Breast epithelium (tissue), 4 donors: ENCODE results near the gene GNB1. TPM values are rescaled to one million over a fixed set of nuclear protein-coding genes. Genes with fewer than 3 reads are reported as not detected.

Experiments used
- DNase-seq, 2 donors: peaks; one replicate each; pipeline ENCODE4 v3.0.0-alpha.2; 2019; ENCODE audit warnings: low spot score in 2 of 2
- H3K27ac ChIP-seq, 2 donors: fragments of 200-600 bp; sonication (generic) in 1 of 2; one replicate each; pipeline ENCODE4 v1.5.1; 2016 to 2019; ENCODE audit warnings: mild to moderate bottlenecking in 1 of 2
- H3K27me3 ChIP-seq, 2 donors: fragments of 200-600 bp; sonication (generic) in 1 of 2; one replicate each; pipeline versions ENCODE4 v1.5.1 to v1.6.0; 2017 to 2019; ENCODE audit warnings: control low read depth in 1 of 2, mild to moderate bottlenecking in 1 of 2
- H3K36me3 ChIP-seq: fragments of 200-600 bp; one replicate; pipeline ENCODE4 v1.5.1; 2019
- H3K4me1 ChIP-seq, 2 donors: fragments of 200-600 bp; sonication (generic); one replicate each; pipeline ENCODE4 v1.5.1; 2016 to 2019; ENCODE audit warnings: control low read depth in 1 of 2
- H3K4me3 ChIP-seq, 3 donors: fragments of 200-600 bp; sonication (generic); 1 replicate in 2 of 3; 2 replicates in 1 of 3; pipeline ENCODE4 v1.5.1; 2016 to 2019; ENCODE audit warnings: mild to moderate bottlenecking in 3 of 3, moderate library complexity in 2 of 3
- H3K9me3 ChIP-seq, 2 donors: fragments of 200-600 bp; sonication (generic) in 1 of 2; one replicate each; pipeline ENCODE4 v1.5.1; 2016 to 2019; ENCODE audit warnings: control low read depth in 1 of 2
- CTCF ChIP-seq, 3 donors: fragments of 450-650 bp; IDR thresholded peaks; one replicate each; pipeline ENCODE4 v1.5.1; 2016 to 2017; ENCODE audit warnings: antibody characterized with exemption in 3 of 3, mild to moderate bottlenecking in 3 of 3, moderate library complexity in 3 of 3
- POLR2A ChIP-seq: fragments of 450-650 bp; IDR thresholded peaks from one replicate; pipeline ENCODE4 v1.6.1; 2016; ENCODE audit warnings: antibody characterized with exemption, mild to moderate bottlenecking, moderate library complexity
- POLR2AphosphoS5 ChIP-seq, 3 donors: sonication (generic); formaldehyde crosslinking; IDR thresholded peaks; one replicate each; pipeline ENCODE4 v1.6.1; 2017; ENCODE audit warnings: antibody characterized with exemption in 3 of 3
- intact Hi-C: fragments of 100-400 bp; cut with DNase I; formaldehyde crosslinking; loops from one replicate; pipeline ENCODE4 v1.15.1; 2023; ENCODE audit warnings: low total_unique reads
- total RNA-seq, 3 donors: library from RNA; depleted of rRNA; stranded (reverse); fragments of >200 nt; gene quantifications; one replicate each; pipeline ENCODE4 v1.1.0, GENCODE V29; 2016

The GNB1 gene
- total RNA-seq, 3 donors from 2014 or later = 108 to 138 (median 123) TPM

GRCh38 chr1:1760715-1761114 is 130.2 kb downstream of the GNB1 start:
- Histone ChIP-seq H3K27me3 (no peaks in the 10 kb centered on the region), H3K36me3 (no peaks in the 10 kb centered on the region), H3K9me3 (no peaks in the 10 kb centered on the region), H3K27ac (no peak overlapping the region), H3K4me1 (no peaks in the 10 kb centered on the region), H3K4me3 (no peak overlapping the region)
- TF ChIP-seq POLR2AphosphoS5 (IDR thresholded peaks at IDR 0.05) (no peak), CTCF (IDR thresholded peaks at IDR 0.05) (no peak), POLR2A (no peak)
- intact Hi-C loops = loop anchor here (5.0 kb wide), 1 partner anchor 147 kb away; no protein-coding TSS in a partner anchor
- no peak for DNase-seq

- H3K4me3 ChIP-seq = no peak overlapping the region
- H3K9me3 ChIP-seq = no peaks in the 10 kb centered on the region
- no peak for TF ChIP-seq CTCF (IDR thresholded peaks at IDR 0.05)
- no peak for TF ChIP-seq POLR2A
- no peak for TF ChIP-seq POLR2AphosphoS5 (IDR thresholded peaks at IDR 0.05)
- intact Hi-C loops = loop anchor here (5.0 kb wide), 1 partner anchor 147 kb away; no protein-coding TSS in a partner anchor
- H3K27me3 ChIP-seq = no peaks in the 10 kb centered on the region
- no peaks in the 10 kb centered on the region for H3K4me1 ChIP-seq
- H3K27ac ChIP-seq = no peak overlapping the region
- H3K36me3 ChIP-seq = no peaks in the 10 kb centered on the region
- no peak for DNase-seq
Observed at GRCh38 chr1:1760345-1760650, 130.6 kb downstream of the GNB1 start.

- Histone ChIP-seq H3K27ac (peak overlapping the region; percentile 75 to 81), H3K4me3 (peak overlapping the region in 1 of 3 donors; percentile 35), H3K27me3 (no peaks in the 10 kb centered on the region), H3K36me3 (no peaks in the 10 kb centered on the region), H3K4me1 (no peaks in the 10 kb centered on the region), H3K9me3 (no peaks in the 10 kb centered on the region)
- no peak for DNase-seq
- intact Hi-C loops = loop anchor here (5.0 kb wide), 1 partner anchor 148 kb away; no protein-coding TSS in a partner anchor
- no peak for TF ChIP-seq POLR2A
- no peak for TF ChIP-seq POLR2AphosphoS5 (IDR thresholded peaks at IDR 0.05)
- TF ChIP-seq CTCF (IDR thresholded peaks at IDR 0.05) = no peak
Observed at GRCh38 chr1:1759456-1760344, 131.2 kb downstream of the GNB1 start.

GRCh38 chr1:1758692-1759455 is 132.0 kb downstream of the GNB1 start:
- no peaks in the 10 kb centered on the region for H3K4me1 ChIP-seq
- peak; percentile 67 to 89 for DNase-seq
- peak overlapping the region; percentile 75 to 81 for H3K27ac ChIP-seq
- H3K9me3 ChIP-seq = no peaks in the 10 kb centered on the region
- no peaks in the 10 kb centered on the region for H3K27me3 ChIP-seq
- intact Hi-C loops = no loop called here
- TF ChIP-seq POLR2AphosphoS5 (IDR thresholded peaks at IDR 0.05) = peak in 1 of 3 donors; percentile 50
- TF ChIP-seq CTCF (IDR thresholded peaks at IDR 0.05) = no peak
- H3K36me3 ChIP-seq = no peaks in the 10 kb centered on the region
- peak overlapping the region in 1 of 3 donors; percentile 35 for H3K4me3 ChIP-seq
